ENCODE measurements around the gene TMPO.
"Not testable (repeated sequence)": the region's sequence is repeated elsewhere in the genome, so short reads cannot be mapped to it uniquely, and the experiment has no call there.

Gene TMPO, protein sequence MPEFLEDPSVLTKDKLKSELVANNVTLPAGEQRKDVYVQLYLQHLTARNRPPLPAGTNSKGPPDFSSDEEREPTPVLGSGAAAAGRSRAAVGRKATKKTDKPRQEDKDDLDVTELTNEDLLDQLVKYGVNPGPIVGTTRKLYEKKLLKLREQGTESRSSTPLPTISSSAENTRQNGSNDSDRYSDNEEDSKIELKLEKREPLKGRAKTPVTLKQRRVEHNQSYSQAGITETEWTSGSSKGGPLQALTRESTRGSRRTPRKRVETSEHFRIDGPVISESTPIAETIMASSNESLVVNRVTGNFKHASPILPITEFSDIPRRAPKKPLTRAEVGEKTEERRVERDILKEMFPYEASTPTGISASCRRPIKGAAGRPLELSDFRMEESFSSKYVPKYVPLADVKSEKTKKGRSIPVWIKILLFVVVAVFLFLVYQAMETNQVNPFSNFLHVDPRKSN

DNA sequence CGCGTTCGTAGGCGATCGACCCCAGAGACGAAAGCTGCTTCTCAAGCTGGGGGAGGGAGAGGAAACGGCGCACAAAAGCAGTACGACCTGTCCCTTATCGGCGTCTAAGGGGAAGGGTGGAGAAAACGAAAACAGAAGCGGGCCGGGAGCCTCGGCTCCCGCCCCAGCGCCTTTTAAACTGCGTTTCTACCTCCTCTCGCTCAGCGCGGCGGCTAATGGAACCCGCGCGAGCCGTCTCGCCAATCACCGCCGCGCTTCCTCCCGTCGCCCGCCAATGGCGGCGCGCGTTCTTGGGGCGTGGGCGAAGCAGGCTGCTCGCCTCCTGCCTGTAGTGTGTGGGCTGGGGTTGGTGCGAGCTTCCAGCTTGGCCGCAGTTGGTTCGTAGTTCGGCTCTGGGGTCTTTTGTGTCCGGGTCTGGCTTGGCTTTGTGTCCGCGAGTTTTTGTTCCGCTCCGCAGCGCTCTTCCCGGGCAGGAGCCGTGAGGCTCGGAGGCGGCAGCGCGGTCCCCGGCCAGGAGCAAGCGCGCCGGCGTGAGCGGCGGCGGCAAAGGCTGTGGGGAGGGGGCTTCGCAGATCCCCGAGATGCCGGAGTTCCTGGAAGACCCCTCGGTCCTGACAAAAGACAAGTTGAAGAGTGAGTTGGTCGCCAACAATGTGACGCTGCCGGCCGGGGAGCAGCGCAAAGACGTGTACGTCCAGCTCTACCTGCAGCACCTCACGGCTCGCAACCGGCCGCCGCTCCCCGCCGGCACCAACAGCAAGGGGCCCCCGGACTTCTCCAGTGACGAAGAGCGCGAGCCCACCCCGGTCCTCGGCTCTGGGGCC lies at the start of gene TMPO:
Gene TMPO, plus strand, starts transcription at position 304 of the 824 bp plus-strand sequence. Its CDS starts 278 bp downstream, at position 582.
- DNase-seq, result peak; percentile 92

DNA sequence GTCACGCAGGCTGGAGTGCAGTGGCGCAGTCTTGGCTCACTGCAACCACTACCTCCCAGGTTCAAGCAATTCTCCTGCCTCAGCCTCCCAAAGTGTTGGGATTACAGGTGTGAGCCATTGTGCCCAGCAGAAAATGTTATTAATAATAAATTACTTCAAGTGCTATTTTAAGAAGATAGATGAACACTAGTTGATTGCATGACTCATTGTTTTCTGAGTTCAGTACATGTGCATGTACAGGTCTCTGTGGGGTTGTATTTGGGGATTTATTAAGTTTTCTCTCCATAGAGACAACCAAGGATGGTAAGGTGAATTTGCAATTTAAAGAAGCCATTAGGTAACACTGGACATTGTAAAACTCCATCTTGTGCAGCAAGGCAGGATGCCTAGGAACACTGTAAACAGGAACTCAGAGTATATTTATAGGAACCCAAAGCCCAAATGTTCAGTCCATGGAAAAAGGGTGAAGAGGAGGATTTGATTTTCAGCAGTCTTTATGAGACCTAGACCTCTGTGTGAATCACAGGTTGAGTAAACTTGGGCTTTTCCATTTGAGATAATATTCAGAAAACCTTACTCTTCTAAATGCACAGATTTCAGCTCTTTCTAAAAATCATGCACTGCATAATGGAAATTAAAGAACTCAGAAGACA lies 49.3 kb upstream of the TMPO start:
- DNase-seq, result no peak

DNA sequence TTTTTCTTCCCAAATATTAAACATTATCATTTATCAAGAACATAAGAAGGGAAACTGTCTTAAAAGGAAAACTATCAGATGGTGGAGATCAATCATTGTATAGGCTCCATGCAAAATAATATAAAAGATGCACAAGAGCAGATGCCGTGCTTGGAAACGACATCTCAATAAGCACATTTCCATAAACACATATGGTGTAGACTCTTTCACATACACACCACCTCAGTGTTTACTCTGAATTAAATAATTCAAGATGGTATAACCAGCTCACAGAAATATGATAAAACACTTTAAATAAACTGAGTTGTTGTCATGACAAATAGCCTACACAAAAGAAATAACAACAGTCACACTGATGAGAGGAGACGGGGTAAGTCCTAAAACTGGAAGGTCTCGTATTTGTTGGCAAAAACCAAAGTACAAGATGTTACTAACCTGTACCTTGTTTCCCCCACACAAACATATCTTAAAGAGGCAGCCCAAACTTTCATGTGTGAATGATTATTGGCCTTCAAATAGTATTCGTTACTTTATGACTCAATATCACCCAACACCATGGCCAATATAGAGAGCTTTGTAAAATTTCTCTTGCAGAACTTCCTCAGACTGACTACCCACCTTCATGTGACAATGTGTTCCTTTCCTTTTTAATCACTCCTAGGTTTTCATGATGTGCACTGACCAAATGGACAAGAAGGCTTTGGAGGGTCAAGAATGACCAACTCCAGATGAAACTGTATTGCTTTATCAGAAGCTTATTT lies 48.6 kb upstream of the TMPO start:
- DNase-seq, result no peak

DNA sequence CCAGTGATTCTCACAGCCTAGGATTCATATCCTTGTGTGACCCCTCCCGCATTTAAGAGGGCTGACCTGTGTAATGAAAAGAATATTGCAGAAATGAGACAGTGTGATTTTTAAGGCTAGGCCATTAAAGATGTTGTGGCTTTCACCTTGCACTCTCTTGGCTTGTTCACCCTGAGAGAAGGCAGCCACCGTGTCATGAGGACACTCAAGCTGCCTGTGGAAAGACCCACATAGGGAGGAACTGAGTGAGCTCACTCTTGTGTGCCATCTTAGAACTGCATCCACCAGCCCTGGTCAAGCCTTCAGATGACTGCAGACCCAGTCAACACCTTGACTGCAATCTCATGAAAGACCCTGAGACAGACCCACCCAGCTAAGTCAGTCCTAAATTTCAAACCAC lies 46.3 kb upstream of the TMPO start:
- no peak for DNase-seq

DNA sequence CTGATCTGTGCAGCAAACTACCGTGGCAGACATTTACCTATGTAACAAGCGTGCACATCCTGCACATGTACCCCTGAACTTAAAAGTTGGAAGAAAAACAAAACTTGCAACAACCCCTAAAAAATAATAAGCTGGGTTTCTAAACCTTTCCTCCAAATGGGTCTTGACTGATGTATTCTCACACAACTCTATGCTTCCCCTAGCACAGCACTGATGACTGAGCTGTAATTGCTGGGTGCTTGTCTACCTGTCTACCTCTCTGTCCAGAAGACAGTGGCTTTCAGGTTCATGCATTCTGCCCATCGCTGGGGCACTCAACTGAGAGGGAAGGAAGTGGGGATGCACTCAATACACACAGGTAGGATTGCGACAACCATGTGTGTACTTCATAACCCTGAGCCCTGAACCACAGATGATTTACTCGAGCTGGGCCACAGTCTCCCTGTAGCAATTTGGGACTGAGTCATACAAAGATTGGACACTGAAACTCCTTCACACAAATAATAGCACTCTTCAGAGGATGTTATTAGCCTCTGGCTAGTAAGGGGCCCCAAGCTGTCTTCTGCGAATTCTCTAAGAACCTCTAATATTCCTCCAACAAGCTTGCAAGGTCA lies 44.8 kb upstream of the TMPO start:
- DNase-seq, result no peak

DNA sequence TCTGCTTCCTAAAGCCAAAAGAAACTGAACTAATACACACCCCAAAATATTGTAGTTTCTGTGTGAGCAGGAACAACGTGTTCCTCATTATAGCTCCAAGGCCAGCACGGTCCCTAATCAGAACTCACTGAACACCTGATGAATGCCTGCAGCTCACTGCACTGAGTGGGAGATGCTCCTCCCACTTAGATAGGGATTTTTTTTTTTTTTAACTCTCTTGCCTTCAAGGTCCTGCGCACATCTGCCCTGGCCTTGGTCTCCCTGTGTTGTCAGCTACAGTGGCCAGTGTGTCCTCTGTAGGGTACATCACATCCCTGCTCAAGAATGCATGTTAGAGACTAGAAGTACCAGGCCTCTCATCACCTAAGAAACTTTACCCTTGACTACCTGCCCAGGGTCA lies 44.3 kb upstream of the TMPO start:
- no peak for DNase-seq

DNA sequence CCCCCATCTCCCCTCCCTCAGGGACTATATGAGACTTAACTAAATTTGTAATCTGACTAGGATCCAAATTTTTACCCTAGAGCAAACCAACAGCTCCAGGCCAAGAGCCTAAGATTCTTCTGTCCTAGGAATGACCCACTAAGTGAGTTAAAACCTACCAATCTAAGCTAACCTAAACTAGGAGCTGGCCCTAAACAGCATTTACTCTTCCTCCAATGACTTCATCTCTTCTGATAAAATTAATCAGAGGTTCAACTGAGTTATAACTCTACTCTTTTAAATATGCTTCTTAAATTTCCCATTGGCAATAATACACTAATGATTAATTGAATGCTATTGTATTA lies 39.9 kb upstream of the TMPO start:
- no peak for DNase-seq

DNA sequence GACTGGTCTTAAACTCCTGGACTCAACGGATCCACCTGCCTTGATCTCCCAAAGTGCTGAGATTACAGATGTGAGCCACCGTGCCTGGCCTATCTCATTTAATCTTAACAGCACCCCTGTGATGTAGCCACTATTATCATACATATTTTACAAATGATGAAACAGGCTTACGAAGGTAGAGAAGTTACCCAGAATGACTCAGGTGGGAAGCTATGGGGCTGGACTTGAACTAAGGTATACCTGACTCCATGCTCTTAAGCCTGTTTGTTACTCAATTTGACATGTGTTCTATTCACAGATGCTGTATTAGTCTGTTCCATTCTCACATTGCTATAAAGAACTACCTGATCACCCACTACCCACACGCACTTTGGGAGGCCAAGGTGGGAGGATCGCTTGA lies 36.8 kb upstream of the TMPO start:
- no peak for DNase-seq

DNA sequence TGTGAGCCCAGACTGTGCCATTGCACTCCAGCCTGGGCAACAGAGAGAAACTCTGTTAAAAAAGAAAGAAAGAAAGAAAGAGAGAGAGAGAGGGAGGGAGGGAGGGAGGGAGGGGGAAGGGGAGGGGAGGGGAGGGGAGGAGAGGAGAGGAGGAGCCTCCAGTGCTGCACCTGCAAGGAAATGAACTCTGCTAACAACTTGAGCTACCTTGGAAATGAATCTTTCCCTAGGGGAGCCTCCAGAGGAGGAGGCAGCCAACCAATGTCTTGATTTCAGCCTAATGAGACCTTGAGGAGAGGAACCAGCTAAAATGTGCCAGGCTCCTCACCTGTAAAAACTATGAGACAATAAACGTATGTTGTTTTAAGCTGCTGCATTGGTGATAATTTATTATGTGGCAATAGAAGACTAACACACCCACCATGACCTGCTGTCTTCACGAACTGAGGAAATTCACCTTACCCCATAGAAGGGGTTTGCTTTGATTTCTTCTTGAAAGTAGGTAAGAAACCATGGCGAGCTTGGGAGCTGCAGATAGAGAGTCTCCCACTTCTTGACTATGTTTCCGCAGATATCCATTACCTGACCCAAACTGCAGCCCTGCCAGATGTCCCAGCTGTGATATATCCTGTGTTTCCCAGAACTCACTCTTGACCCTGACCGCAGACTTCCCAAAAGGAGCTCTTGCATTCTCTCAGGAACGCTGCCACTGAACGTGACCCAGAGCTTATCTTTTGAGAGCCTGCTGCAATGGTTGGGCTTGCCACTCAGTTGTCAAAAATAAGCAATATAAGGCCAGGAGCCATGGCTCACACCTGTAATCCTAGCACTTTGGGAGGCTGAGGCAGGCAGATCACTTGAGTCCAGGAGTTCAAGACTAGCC lies 31.5 kb upstream of the TMPO start:
- DNase-seq, result no peak

DNA sequence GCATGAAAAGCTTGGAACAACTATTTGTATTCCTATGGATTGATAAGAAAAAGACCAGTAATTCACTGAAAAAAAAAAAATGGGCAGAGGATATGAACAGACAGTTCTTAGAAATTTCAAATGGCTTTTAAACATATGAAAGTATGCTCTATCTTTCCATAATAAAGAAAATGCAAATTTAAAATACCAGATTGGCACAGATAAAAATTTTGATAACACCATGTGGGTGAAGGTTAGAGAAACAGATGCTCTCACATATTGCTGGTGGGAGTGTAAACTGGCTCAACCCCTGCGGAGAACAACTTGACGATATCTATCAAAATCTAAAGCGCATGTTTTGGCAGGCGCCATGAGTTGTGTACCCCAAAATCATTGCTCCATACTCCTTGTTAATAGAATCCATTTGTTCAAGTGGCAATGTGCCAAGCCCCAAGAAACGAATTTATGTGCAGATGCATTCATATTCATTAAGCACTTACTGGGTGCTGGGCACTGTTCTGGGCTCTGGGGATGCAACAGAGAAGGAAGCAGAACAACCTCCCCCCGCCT lies 29.5 kb upstream of the TMPO start:
- no peak for DNase-seq

DNA sequence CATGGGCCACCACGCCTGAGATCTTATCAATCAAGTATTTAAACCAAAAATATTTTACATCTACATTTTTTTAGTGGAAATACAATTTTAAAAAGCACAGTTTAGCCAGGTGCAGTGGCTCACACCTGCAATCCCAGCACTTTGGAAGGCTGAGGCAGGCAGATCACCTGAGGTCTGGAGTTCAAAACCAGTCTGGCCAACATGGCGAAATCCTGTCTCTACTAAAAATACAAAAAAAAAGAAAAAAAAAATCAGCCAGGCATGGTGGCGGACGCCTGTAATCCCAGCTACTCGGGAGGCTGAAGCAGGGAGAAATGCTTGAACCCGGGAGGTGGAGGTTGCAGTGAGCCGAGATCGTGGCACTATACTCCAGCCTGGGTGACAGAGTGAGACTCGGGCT lies 27.0 kb upstream of the TMPO start:
- DNase-seq, result not testable (repeated sequence)

DNA sequence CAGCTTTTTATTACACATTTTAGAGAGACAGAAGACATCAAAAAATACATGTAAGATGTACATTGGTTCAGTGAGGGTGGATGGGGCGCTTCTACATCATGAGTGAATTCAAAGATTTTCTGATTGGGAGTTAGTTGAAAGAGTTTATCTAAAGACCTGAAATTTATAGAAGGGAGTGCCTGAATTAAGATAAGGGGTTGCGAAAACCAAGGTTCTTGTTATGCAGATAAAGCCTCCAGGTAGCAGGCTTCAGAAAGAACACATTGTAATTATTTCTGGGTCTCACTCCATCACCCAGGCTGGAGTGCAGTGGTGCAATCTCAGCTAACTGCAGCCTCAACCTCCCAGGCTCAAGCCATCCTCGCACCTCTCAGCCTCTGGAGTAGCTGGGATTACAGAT lies 26.2 kb upstream of the TMPO start:
- DNase-seq, result no peak

DNA sequence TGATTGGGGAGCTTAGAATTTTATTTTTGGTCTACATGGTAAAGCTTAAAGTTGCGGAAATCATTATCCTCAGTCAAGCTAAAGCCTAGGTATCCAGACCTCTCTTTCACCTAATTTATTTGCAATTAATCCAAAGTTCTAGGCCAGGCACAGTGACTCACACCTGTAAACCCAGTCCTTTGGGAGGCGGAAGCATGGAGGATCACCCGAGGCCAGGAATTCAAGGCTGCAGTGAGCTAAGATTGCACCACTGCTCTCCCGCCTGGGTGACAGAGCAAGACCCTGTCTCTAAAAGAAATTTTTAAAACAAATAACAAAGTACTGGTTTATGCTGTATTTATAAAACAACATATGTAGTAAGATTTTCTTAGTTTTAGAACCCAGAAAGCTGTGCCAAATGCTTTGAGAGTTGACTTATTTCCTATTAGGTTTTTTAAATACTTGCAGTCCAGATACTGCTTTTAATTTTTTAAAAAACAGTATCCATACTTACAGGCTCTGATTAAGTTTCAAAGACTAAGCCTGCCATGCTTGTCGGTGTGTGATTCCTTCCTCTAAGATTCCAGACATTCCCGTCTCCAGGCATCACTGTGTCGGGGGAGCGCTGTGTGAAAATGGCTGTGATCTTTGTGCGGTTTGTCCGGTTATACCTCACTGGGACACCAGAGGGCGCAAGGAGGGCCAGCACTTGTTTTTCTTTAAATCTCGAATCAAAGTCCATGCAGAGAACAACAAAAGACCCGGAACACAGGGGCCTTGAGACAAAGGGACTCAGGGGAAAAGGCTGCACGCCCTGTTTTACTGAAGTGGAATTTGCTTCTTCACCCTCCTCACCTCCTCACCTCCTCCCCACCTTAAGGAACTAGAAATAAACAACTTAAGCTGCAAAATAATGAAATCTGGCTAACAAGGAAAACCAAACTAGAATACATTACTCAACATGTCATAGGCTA lies 24.6 kb upstream of the TMPO start:
- peak; percentile 88 for DNase-seq

DNA sequence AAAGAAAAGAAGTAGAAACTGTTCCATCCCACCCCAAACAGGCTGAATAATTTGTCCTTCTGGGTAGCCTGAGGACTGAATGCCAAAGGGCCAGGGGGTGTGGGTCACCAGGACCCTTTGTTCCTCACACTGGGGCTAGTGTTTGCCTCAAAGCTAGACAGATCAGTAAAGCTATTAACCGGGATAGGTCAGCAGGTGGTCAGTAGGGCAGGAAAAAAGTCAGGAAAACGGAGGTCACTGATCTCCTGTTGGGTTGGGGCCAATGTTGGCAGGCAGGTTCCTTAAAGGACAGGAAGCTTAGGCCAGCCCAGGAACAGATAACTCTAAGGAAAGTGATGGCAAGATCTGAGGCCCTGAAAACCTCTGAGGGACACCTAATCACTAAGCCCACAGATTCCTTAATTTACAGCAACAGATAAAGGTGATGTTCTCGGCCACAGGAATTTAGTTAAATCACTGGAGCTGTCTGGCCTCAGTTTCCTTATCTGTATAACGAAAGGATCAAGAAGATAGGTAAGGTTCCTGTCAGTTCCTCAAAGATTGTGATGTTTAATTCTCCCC lies 22.7 kb upstream of the TMPO start:
- DNase-seq, result no peak

DNA sequence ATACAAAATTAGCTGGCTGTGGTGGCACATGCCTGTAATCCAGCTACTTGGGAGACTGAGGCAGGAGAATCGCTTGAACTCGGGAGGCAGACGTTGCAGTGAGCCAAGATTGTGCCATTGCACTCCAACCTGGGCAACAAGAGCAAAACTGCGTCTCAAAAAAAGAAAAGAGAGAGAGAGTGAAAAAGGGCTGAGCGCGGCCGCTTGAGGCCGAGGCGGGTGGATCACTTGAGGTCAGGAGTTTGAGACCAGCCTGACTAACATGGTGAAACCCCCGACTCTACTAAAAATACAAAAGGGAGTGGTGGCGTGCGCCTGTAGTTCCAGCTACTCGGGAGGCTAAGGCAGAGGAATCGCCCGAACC lies 14.1 kb upstream of the TMPO start:
- DNase-seq, result not testable (repeated sequence)

DNA sequence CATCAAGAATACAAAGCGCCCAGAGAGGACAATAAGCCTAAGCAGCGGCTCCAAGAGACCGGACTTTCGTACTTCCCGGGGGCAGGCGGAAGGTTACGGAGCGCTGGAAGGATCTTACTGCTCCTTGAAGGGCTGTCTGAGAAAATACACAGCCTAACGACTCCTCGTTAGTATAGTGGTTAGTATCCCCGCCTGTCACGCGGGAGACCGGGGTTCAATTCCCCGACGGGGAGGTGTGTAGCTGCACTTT lies 12.1 kb upstream of the TMPO start:
- peak; percentile 97 for DNase-seq

DNA sequence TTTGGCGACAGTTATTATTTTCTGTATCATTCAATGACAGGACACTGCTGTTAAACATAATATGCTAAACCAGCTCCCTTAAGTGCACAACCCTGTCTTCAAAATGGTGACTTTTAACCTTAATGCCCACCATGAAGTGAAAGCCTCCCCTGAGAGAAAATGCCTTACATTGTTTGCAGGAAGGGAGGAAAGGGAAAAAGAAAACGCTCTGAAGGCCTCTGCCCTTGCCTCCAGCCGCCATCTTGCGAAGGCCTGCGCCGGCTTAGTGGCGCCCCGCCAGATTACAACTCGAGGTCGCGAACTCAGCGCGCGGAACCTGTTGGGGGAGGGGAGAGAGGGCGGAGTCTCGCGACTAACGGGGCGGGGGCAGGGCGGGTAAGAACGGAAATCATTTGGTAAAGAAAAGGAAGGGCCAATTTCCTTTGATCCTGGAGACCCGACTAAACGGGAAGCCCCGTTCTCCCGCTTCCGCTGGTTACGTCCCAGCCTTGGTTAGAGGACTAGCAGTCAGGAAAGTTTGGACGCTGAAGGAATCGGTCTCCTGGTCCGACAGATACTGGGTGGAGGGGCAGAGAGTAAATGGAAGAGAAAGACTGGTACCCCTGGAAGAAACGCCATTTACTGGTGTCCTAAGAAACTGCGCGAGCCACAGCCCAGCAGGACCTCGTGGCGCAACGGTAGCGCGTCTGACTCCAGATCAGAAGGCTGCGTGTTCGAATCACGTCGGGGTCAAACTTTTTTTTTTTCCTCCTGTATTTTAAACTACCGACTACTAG lies 11.6 kb upstream of the TMPO start:
- peak; percentile 98 for DNase-seq

DNA sequence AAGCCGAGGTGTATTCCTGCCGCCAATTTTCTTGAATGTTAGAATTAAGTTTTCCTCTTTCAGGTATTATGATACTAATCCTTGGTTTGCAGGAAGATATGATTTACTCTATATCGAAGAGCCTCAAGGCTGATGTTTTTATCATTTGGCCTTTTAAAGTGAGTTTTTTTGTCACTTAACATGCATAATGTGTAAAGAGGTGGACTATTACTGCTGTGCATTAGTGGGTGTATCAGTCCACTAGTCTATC lies 11.1 kb upstream of the TMPO start:
- no peak for DNase-seq

DNA sequence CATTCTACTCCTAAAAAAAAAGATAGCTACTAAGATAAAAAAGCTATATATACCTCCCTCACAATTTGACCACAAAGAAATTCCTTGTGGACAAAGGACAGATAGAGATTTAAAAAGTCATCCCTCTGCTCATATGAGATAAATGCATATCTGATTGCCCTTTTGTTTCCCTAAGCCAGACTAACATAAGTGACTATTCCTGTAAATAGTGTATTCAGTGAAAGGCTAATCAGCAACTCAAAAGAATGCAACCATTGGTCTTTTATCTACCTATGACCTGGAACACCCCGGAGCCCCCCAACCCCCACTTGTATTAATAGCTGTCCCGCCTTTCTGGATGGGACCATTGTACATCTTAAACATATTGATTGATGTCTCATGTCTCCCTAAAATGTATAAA lies 6.3 kb upstream of the TMPO start:
- DNase-seq, result no peak

Measured in NCI-H2227 treated with DMSO at 0.1 percent for 48 hours (cell line).